Measurements from ENCODE around the gene OBSCN.

Gene OBSCN

DNA sequence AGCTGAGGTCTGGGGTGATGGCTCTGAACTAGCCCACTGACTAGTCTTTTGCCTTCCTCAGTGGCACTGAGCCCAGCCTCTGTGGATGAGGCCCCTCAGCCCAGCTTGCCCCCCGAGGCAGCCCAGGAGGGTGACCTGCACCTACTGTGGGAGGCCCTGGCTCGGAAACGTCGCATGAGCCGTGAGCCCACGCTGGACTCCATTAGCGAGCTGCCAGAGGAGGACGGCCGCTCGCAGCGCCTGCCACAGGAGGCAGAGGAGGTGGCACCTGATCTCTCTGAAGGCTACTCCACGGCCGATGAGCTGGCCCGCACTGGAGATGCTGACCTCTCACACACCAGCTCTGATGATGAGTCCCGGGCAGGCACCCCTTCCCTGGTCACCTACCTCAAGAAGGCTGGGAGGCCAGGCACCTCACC lies 111.0 kb downstream of the OBSCN start:
- DNase-seq (ENCODE audit: low spot score), result no peak

DNA sequence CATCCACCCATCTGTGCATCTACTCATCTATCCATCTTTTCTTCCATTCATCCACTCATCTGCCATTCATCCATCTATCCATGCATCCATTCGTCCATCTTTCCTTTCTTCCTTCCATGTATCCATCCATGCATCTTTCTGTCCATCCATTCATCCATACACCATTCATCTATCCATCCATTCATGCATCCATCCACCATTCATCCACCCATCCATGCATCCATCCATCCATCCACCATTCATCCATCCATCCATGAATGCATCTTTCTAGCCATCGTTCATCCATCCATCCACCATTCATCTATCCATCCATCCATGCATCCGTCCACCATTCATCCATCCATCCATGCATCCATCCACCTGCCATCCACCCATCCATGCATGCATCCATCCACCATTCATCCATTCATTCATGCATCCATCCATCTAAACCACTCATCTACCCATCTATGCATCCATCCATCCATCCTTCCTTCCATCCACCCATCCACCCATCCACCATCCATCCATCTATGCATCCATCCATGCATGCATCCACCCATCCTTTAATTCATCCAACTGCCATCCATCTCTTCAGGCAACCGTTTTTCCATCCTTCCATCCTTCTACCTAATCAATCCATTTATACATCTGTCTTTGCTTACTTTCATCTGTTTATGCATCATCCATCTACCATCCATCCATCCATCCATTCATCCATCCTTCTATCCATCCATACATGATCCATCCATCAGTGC lies 111.7 kb downstream of the OBSCN start:
- DNase-seq (ENCODE audit: low spot score), result no peak

DNA sequence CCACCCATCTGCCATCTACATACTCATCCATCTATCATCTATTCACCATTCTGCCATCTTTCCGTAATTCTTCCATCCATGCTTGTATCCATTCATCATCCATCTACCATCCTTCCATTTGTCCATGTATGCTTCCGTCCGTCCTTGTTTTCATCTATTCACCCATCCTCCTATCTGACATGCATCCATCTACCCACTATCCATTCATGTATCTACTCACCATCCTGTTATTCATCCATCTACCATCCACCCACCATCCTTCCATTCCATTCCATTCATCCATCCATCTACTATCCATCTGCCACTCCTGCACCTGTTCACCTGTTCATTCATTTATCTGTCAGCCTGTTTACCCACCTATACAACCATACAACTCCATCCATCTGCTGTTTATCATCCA lies 112.5 kb downstream of the OBSCN start:
- DNase-seq (ENCODE audit: low spot score), result no peak

DNA sequence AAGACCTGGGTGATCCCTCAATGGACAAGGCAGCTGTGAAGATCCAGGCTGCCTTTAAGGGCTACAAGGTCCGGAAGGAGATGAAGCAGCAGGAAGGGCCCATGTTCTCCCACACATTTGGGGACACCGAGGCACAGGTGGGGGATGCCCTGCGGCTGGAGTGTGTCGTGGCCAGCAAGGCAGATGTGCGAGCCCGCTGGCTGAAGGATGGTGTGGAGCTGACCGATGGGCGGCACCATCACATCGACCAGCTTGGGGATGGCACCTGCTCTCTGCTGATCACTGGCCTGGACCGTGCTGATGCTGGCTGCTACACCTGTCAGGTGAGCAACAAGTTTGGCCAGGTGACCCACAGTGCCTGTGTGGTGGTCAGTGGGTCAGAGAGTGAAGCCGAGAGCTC lies 113.6 kb downstream of the OBSCN start:
- DNase-seq (ENCODE audit: low spot score), result no peak

DNA sequence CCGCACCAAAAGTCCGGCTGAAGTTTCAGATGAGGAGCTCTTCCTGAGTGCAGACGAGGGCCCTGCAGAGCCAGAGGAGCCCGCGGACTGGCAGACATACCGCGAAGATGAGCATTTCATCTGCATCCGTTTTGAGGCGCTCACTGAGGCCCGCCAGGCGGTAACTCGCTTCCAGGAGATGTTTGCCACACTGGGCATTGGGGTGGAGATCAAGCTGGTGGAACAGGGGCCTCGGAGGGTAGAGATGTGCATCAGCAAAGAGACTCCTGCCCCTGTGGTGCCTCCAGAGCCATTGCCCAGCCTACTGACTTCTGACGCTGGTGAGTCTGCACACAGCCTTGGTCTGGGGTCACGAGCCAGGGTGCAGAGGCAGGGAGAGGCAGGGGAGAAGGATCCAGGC lies 114.1 kb downstream of the OBSCN start:
- DNase-seq (ENCODE audit: low spot score), result no peak

DNA sequence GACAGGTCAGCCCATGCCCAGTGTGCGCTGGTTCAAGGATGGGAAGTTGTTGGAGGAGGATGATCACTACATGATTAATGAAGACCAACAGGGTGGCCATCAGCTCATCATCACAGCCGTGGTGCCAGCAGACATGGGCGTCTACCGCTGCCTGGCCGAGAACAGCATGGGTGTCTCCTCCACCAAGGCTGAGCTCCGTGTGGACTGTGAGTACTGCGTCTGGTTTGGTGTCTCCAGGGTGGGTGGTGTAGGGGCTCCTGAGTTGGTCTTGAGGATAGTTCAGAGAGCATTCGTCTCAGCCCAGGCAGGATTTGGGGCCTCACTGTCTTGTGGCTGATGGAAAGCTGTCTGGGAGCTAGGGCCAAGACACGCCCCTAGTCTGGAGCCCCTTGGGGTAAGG lies 115.6 kb downstream of the OBSCN start:
- no peak for DNase-seq (ENCODE audit: low spot score)

DNA sequence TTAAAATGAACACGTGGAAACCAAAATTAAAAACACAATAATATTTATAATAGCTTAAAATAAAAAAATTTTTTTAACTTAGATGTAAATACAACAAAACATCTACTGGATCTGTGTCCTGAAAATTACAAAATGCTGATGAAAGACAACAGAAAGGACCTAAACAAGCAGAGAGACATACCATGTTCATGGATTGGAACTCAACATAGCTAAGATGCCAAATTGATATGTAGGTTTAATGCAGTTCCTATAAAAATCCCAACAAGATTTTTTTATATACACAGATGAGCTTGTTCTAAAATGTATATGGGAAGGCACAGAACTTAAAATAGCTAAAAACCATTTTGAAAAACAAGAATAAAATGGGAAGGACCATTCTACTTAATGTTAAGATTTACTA lies 117.4 kb downstream of the OBSCN start:
- no peak for DNase-seq (ENCODE audit: low spot score)

DNA sequence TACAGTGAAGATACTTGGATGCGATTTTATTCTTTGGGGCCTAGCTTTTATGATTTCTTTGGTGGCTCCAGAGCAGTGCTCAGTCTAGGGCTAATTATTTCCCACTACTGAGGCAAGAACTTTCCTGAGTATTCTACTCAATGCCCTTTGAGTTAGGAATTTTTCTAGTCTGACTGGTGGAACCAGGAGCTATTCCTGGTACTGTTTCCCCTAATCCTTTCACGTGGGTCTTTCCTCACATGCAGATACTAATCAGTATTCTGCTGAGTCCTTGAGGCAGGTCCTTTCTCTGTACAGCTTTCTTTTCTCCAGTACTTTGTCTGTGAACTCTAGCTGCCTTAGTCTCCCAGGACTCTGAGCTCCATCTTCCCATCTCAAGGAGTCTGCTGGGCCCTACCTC lies 122.0 kb downstream of the OBSCN start:
- no peak for DNase-seq (ENCODE audit: low spot score)

DNA sequence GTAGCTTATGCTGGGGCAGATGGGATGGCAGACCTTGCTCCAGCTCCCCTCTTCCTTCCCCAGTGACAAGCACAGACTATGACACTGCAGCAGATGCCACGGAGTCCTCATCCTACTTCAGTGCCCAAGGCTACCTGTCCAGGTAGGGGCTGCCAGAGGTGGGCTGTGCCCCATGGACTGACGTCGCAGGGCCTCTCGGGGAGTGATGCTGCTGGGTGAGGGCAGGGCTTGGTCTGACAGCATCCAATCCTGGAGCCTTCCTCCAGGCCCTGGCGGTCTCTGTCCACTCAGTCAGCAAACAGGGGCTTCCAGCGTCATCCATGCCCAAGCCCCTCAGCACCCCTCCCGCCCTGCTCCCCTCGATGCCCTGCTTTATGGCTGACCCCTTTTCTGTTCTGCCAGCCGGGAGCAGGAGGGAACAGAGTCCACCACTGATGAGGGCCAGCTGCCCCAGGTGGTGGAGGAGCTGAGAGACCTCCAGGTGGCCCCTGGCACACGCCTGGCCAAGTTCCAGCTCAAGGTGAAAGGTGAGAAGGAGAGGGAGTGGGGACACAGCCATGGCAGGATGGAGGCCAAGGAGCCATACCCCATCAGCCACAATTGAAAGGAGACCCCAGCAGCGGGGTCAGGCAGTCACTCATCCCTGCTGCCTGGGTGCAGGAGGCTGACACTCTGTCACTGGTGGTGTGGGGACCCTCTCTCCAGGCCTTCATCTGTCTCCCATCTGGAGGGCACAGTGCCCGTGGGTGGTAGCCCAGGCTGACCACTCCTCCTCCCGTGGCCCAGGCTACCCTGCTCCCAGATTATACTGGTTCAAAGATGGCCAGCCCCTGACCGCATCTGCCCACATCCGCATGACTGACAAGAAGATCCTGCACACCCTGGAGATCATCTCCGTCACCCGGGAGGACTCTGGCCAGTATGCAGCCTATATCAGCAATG lies 125.2 kb downstream of the OBSCN start:
- DNase-seq (ENCODE audit: low spot score), result no peak

DNA sequence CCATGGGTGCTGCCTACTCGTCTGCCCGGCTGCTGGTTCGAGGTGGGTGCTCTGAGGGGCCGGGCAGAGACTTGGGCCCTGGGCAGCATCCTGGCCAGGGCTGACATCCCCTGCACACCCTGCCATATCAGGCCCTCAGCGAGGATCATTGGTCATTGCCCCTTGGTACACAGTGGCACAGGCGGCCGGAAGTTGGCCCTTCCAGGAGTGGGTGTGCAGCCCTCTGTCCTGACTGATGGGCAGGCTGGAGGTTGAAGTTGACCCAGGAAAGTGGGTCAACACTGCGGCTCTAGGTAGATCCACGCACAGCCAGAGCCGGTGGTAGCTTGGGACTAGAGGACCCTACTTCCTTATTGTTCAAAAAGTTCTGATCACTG lies 125.9 kb downstream of the OBSCN start:
- DNase-seq (ENCODE audit: low spot score), result no peak

DNA sequence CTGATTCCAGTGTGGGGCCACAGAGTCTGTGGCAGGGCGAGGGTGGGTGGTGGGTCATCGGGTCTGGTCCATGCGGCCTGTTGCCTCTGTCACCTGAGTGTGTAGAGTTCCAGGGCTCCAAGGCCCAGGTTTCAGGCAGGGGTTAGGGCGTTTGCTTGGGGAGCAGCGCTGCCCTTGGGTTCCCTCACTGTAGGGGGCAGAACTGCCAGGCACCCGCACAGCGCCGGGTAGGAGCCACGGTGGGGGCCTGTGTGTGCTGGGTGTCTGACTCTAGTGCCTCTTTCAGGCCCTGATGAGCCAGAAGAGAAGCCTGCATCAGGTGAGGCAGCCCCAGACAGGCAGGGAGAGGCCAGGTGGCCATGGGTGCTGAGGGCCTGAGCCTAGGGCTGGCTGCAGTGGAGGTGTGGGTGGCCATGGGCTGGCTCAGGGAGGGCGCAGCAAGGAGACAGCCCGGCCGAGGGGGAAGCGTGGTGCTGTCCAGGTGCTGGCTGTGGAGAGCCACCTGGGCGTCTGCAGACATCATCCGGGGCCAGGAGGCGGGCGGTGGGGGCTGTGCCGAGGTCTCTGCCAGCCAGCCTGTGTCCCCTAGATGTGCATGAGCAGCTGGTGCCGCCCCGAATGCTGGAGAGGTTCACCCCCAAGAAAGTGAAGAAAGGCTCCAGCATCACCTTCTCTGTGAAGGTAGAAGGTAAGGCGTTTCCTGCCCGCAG lies 126.5 kb downstream of the OBSCN start:
- no peak for DNase-seq (ENCODE audit: low spot score)

DNA sequence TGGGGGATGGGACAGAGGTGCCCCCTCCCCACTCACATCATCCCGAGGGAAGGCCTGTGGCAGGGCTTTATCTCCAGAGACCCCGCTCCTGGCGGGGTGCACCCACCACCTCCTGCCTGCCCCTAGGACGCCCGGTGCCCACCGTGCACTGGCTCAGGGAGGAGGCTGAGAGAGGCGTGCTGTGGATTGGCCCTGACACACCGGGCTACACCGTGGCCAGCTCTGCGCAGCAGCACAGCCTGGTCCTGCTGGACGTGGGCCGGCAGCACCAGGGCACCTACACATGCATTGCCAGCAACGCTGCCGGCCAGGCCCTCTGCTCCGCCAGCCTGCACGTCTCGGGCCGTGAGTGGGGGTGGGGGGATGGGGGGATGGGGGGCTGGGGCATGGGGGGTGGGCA lies 127.1 kb downstream of the OBSCN start:
- DNase-seq (ENCODE audit: low spot score), result no peak

DNA sequence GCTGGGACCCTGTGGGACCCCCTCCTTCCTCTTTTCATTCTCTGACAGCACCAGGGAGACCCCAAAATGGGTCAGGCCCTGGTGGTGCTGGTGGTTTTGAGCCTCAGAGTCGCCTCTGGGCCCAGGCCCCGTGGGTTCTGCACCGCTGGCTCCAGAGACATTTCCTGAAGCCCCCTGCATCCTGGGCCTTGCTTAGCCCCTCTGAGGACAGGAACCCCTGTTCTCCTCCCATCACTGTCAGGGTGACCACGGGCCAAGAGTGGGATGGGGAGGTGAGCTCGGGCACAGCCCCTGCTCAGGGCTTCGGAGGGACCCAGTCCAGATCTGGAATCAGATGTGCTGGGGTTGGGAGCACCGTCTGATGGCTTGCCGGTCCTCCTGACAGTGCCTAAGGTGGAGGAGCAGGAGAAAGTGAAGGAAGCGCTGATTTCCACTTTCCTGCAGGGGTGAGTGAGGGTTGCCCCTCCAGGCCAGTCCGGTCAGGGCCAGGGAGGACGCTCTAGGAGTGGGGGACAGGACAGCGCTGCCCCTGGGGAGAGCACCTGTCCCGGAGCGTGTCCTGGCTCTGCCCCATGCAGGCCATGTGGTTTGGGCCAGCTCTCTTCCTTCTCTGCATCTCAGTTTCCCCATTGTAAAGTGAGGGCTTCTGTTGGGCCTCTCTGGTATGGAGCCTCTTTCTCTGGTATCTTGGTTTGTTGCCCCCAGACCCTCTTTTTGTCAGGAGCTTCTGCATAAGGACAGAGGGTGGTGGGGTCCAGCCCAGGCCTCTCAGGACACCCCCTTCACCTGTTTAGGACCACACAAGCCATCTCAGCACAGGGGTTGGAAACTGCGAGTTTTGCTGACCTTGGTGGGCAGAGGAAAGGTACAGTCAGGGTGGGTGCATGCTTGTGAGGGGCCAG lies 127.8 kb downstream of the OBSCN start:
- DNase-seq (ENCODE audit: low spot score), result no peak

DNA sequence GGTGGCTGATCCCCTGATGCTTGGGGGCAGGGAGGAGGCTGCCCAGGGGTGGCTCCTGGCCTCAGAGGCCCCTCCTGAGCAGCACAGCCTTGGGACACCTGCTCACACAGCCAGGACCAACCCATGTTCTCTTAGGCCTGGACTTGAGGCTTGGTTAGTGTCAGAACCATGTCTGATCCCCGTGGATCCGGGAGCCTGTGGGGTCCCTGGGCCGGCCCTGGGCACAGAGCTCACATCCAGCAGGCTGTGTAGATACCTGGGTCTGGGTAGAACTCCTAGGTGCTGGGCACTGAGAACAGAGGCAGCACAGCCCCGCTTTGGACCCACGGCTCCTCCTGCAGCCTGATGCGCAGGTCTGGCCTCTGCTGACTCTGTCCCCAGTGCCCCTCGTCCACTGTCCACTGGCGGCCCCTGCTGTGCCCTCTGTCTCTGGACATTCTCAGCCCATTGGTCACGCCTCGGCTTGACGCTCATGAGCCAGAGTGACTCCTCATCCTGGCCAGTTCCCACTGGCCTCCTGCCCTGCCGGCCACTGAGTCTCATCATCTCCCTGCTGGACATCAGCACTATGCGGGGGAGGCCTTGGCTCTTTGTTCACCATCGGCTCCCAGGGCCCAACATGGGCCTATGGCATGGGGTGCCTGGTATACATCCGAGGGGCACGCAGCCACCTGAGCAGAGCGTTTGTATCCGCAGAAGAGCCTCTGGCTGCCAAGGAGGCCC lies 128.6 kb downstream of the OBSCN start:
- peak; percentile 70 for DNase-seq (ENCODE audit: low spot score)

DNA sequence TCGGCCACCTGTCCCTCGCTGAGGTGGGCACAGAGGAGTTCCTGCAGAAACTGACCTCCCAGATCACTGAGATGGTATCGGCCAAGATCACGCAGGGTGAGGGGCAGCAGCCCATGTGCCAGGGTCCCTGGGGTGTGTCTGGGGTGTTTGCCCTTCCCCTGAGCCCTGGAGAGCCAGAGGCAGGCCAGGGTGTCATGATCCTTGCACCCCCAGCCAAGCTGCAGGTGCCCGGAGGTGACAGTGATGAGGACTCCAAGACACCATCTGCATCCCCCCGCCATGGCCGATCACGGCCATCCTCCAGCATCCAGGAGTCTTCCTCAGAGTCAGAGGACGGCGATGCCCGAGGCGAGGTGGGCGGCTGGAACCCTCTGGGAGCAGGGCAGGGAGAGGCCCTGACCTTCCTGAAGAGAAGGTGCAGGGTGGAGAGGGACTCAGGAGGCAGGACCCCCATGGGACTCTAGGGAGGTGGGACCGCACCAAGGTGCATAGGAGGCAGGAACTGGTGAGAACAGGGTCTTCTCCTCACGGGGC lies 129.3 kb downstream of the OBSCN start:
- no peak for DNase-seq (ENCODE audit: low spot score)

DNA sequence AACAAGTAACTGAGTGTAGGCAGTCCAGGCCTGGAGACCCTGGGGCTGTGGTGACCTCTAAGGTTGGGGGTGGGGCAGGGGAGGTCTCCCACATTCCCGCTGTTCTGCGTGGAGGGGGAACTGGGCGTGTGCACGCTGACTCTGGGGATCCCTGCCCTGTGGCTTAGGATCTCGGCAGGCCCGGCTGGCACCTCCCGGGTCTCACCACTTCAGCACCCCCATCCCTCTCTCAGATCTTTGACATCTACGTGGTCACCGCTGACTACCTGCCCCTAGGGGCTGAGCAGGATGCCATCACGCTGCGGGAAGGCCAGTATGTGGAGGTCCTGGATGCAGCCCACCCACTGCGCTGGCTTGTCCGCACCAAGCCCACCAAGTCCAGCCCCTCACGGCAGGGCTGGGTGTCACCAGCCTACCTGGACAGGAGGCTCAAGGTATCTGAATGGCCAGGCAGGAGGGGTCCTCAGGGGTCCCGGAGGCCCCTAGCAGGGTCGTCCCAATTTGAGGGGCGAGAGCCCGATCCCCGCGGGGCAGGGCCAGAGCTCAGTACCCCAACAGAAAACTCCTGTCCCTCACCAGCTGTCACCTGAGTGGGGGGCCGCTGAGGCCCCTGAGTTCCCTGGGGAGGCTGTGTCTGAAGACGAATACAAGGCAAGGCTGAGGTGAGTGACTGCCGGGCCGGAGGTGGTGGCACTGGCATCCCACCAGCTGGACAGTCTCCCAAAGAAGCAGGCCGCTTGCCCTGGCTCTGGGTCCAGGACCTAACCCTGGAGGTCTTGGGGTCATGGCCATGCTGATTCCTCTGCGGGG lies 130.1 kb downstream of the OBSCN start:
- no peak for DNase-seq (ENCODE audit: low spot score)

DNA sequence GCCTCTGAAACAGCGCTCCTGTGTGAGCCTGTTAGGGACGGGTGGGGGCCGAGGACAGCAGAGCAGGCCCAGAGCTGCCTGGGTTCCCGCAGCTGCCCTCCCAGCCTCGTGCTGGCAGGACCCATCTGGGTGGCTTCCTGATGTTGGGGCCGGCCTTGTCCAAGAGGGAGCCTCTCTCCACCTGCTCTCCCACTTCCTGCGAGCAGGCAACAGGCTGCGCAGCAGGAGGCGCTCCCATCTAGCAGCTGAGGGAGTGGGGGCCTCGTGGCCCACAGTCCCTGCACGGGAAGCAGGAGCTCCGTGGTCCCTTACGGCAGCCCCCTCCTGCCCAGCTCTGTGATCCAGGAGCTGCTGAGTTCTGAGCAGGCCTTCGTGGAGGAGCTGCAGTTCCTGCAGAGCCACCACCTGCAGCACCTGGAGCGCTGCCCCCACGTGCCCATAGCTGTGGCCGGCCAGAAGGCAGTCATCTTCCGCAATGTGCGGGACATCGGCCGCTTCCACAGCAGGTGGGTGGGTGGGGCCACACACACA lies 130.7 kb downstream of the OBSCN start:
- DNase-seq (ENCODE audit: low spot score), result no peak

DNA sequence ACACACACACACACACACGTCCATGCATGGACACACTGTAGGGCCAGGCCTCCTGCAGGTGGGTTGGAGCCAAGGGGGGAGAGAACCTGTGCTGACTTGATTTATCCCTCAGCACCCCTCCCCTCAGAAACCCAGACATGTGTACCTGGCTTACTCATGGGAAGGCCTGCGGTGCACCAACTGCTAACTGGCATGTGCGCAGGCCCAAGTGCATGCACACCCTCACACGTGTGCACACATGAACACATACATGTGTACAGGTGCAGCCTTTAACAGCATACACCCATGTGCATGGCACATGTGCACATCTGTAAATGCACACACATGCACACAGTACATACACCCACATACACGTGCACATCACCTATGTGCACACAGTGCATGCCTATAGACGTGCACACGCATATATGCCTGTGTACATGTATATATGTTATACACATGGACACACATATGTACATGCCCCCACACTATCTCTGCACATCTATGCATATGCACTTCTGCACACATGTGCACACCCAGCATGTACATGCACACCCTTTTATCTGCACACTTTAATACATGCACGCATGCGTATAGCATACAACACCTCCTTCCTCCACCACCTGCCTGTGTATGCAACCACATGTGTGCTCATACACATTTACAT lies 131.3 kb downstream of the OBSCN start:
- DNase-seq (ENCODE audit: low spot score), result no peak

All from AG20443 (cell line).